Mesodermal cell (in vitro differentiated cells): ENCODE data around the gene SLC6A4.

Experiments used
- H3K27ac ChIP-seq: 2 replicates; pipeline ENCODE4 v1.7.0; 2013; ENCODE audit warnings: mild to moderate bottlenecking, low read depth, low read length, moderate library complexity; ENCODE audit not compliant: severe bottlenecking
- H3K36me3 ChIP-seq: 2 replicates; pipeline ENCODE4 v1.7.1; 2013; ENCODE audit warnings: mild to moderate bottlenecking, low read length, moderate library complexity; ENCODE audit not compliant: control insufficient read depth, insufficient read depth
- H3K4me1 ChIP-seq: one replicate; pipeline ENCODE4 v1.7.1; 2013; ENCODE audit warnings: mild to moderate bottlenecking, low read length; ENCODE audit not compliant: insufficient read depth, control insufficient read depth, poor library complexity, severe bottlenecking
- H3K4me3 ChIP-seq: 2 replicates; pipeline ENCODE4 v1.7.0; 2013; ENCODE audit warnings: low read length, control low read depth, mild to moderate bottlenecking; ENCODE audit not compliant: insufficient read depth, poor library complexity, severe bottlenecking; ENCODE audit errors: extremely low read depth
- H3K9me3 ChIP-seq: 2 replicates; pipeline ENCODE4 v1.7.1; 2013; ENCODE audit warnings: mild to moderate bottlenecking, low read length, moderate library complexity; ENCODE audit not compliant: control insufficient read depth
- WGBS, 2 experiments: methylation state at CpG; one replicate each; pipeline ENCODE4 v1.1.5; 2013; ENCODE audit warnings: missing lambda C conversion rate in 2 of 2; ENCODE audit not compliant: insufficient coverage in 2 of 2; 5-methylcytosine and 5-hydroxymethylcytosine counted together

Gene SLC6A4

DNA sequence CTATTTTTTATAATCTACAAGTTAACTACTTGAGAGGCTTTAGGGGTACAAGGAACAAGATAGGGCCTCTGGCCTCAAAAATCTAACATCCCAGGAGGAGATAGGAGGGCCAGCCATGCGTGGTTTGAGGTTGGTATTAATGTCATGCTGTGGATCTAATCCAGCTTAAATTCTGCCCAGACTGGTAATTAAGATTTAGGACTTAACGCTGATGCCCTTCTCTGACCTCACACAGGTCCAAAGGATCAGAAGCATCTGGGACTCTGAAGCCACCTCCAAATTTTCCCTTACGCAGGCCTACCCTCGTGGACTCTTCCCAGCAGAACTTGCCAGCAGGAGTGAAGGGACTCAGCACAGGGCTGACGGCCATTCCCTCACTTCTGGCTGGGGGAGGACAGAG is 15.1 kb downstream of the SLC6A4 start:
- no peak overlapping the region for H3K27ac ChIP-seq
- H3K9me3 ChIP-seq, result no peaks in the 10 kb centered on the region
- 95 to 100% methylated on average over 3 to 4 of the region's 5 CpGs for WGBS, 2 experiments

DNA sequence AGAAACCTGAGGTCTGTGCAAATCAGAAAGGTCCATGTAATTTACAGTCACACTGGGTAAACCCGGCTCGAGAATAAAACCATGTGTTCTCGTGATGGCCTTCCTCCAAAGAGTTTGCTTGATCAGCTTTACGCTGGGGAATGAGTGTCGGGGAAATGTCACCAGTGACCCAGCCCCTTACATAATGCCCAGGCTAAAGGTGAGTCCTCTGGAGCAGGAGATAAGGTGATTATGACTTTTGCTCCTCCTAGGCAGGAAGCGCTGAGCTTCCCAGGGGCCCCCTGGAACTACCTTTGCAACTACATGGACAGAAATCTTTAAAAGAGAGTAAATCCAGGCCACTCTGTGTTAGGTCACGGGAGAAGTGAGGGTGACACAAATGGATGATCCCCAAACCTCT is 15.7 kb downstream of the SLC6A4 start:
- WGBS, 2 experiments, result 79 to 83% methylated on average over 6 to 7 of the region's 7 CpGs
- H3K9me3 ChIP-seq, result no peaks in the 10 kb centered on the region
- no peak overlapping the region for H3K27ac ChIP-seq
- H3K36me3 ChIP-seq, result no peaks in the 10 kb centered on the region
- H3K4me1 ChIP-seq, result peaks cover 4% of the 10 kb centered on the region
- H3K4me3 ChIP-seq, result no peak overlapping the region

More for the DNA sequence above, 15.1 kb downstream of the SLC6A4 start:
- Histone ChIP-seq H3K4me3 (no peak overlapping the region), H3K36me3 (no peaks in the 10 kb centered on the region), H3K4me1 (peaks cover 6% of the 10 kb centered on the region)

DNA sequence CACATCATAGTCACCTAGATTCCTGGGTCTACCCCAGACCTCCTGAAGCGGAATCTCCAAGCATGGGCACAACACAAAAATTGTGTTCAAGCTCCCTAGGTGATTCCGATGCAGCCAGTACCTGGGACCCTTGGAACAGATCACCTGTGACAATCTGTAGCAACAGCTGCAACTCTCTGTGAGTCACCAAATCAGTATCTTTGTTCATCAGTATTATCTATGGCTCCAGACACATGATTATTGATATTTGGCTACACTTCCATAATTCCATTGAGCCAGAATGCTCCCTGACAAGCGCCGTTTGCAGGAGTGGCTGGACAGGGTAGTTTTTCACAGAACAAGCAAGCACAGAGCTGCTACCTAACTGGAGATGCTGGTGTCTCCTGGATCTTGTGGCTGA is 16.2 kb downstream of the SLC6A4 start:
- 85 to 100% methylated on average over 4 of the region's 4 CpGs for whole genome bisulfite sequencing, 2 experiments
- no peaks in the 10 kb centered on the region for H3K4me1 ChIP-seq
- no peak overlapping the region for H3K4me3 ChIP-seq
- no peaks in the 10 kb centered on the region for H3K9me3 ChIP-seq
- no peaks in the 10 kb centered on the region for H3K36me3 ChIP-seq
- H3K27ac ChIP-seq, result no peak overlapping the region

DNA sequence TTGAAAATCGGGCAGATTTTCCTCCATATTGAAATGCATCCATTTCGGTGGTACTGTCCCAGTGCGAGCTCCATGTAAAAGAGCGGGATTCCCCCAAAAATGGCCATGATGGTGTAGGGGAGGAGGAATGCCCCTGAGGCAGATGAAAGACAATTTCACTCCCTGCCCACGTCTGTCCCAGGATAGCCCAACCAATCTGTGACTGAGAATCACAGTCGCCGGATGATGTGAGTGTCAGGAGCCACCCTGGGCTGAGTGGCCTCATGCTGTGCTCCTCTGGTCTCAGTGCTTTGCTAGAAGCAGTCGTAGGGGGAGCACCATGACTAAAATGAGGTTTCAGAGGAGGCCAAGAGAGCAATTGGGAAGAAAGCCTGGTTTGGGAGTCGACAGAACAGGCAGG is 16.7 kb downstream of the SLC6A4 start:
- no peak overlapping the region for H3K4me3 ChIP-seq
- 71 to 73% methylated on average over 4 to 8 of the region's 9 CpGs for WGBS, 2 experiments

DNA sequence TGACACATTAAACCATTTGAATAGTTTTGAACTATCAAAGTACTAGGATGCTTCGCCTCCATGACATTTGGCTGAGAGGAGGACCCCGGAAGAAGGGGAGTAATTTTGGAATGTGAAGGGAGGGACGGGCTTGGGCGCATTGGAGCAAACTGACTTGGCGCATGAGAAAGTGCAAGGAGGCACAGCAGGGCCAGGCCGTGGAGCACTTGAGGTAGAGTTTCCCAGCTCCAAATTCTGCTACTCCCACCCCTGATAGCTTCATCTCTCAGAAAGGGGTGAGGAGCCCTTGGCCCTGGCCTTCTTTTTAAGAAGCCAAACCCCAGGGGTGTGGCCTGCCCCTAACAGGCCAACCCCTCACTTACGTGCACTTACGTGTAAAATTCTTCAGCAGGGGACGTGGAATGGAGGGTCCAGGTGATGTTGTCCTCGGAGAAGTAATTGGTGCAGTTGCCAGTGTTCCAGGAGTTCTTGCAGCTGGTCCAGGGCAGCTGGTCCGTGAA is 17.7 kb downstream of the SLC6A4 start:
- H3K4me3 ChIP-seq, result no peak overlapping the region
- 98 to 99% methylated on average over 7 to 9 of the region's 11 CpGs for WGBS, 2 experiments

More for the DNA sequence above, 16.7 kb downstream of the SLC6A4 start:
- no peaks in the 10 kb centered on the region for H3K9me3 ChIP-seq
- no peaks in the 10 kb centered on the region for H3K36me3 ChIP-seq
- H3K27ac ChIP-seq, result no peak overlapping the region
- H3K4me1 ChIP-seq, result no peaks in the 10 kb centered on the region

DNA sequence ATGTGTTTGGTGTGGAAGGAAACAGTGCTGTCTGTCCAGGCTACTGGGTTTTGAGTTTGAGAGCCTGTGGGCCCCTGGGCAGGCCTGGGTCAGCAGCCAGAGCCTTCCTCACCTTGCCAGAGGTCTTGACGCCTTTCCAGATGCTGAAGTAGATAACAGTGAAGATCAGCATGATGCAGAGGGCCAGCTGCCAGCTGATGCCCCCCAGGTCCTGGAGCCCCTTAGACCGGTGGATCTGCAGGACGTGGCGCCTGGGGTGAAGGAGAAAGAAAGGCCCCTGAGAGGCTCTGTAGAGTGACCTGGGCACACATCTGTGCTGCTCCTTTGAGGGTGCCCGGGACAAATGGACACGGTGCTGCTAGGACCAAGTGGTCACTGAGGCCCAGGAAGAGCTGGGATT is 18.4 kb downstream of the SLC6A4 start:
- 82 to 90% methylated on average over 6 of the region's 6 CpGs for WGBS, 2 experiments
- H3K9me3 ChIP-seq, result no peaks in the 10 kb centered on the region
- H3K4me1 ChIP-seq, result no peaks in the 10 kb centered on the region
- no peaks in the 10 kb centered on the region for H3K36me3 ChIP-seq
- H3K4me3 ChIP-seq, result no peak overlapping the region
- H3K27ac ChIP-seq, result no peak overlapping the region

More for the DNA sequence above, 17.7 kb downstream of the SLC6A4 start:
- H3K9me3 ChIP-seq, result no peaks in the 10 kb centered on the region
- no peaks in the 10 kb centered on the region for H3K36me3 ChIP-seq
- H3K27ac ChIP-seq, result no peak overlapping the region
- no peaks in the 10 kb centered on the region for H3K4me1 ChIP-seq

DNA sequence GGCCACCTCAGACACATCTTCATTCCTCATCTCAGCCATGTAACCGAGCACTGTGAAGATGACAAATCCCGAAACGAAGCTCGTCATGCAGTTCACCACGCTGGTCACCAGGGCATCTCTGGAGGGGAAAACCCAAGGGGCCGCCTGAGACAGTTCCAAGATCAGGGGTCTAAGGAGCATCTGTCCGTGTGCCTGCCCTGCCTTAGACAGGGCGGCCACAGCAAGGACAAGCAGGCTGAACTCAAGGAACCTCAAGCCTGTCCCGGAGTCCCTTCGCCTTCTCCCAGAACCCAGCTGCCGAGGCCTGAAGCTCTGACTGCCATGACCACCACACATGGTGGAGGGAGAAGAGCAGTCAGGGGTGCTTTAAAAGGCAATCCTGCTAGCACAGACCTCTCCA is 22.7 kb downstream of the SLC6A4 start:
- Histone ChIP-seq H3K27ac (no peak overlapping the region), H3K36me3 (no peaks in the 10 kb centered on the region), H3K9me3 (no peaks in the 10 kb centered on the region), H3K4me3 (no peak overlapping the region), H3K4me1 (no peaks in the 10 kb centered on the region)
- 87% methylated on average over 9 to 11 of the region's 11 CpGs for WGBS, 2 experiments

DNA sequence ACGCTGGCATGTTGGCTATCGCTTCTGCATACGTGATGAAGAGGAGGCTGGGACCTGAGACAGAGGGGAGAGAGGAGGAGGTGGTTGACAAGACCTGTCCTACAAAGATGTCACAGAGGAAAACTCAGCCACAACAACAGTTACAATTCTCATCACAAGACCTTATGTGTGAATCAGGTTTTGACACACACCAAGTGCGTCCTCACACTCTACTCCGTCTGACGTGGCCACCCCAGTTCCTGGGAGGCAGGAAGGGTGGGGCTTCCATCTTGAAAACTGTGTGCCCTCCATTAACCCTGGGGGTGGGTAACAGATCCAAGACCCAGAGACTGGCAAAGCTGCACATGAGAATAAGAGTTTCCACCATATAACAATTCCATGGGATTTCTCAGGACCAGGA is 24.1 kb downstream of the SLC6A4 start:
- H3K4me3 ChIP-seq, result no peak overlapping the region

DNA sequence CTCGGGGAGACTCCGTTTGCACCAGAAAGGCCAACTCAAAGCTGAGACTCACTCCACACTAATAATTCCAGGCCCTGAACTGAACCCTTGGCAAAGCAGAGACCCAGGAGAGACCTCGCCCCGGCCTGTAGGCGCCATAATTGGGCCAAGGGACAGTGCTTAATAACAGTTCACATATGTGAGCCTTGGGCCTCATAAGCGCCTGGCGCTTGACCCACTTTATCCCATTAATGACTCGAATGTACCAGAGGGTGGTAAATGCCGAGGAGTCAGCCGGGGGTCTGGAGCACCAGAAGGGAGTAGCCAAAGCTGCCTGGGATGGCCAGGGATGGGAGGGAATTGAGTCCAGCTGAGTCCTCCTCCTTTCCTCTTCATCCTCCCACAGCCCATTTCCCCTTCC is 24.6 kb downstream of the SLC6A4 start:
- no peak overlapping the region for H3K4me3 ChIP-seq
- WGBS, 2 experiments, result 92 to 96% methylated on average over 8 to 10 of the region's 10 CpGs
- no peak overlapping the region for H3K27ac ChIP-seq
- H3K4me1 ChIP-seq, result peaks cover 3% of the 10 kb centered on the region
- H3K9me3 ChIP-seq, result no peaks in the 10 kb centered on the region
- H3K36me3 ChIP-seq, result no peaks in the 10 kb centered on the region

More for the DNA sequence above, 24.1 kb downstream of the SLC6A4 start:
- H3K4me1 ChIP-seq, result peaks cover 3% of the 10 kb centered on the region
- H3K9me3 ChIP-seq, result no peaks in the 10 kb centered on the region
- WGBS, 2 experiments, result 92% methylated on average over 3 of the region's 6 CpGs; no CpG with 5 or more reads in 1 of the 2 experiments
- no peaks in the 10 kb centered on the region for H3K36me3 ChIP-seq
- no peak overlapping the region for H3K27ac ChIP-seq

DNA sequence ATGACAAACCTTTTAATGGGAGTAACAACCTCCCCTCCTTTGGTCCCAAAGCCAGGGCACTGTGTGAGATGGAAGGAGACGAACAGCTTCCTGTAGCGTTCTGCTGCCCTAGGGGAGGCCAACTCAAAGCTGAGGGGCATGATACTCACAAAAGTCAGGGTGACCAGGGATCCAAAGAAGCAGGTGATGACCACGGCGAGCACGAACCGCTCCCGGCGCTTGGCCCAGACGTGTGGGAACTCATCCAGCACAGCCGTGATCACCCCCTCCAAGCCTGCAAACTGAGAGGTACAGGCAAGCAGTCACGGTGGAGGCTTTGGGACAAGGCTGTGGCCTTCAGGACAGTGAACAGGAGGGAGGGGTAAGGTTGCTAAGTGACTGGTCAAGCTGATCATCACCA is 25.1 kb downstream of the SLC6A4 start:
- 89 to 97% methylated on average over 9 to 11 of the region's 11 CpGs for WGBS, 2 experiments
- H3K4me1 ChIP-seq, result peaks cover 3% of the 10 kb centered on the region
- H3K4me3 ChIP-seq, result no peak overlapping the region
- no peaks in the 10 kb centered on the region for H3K36me3 ChIP-seq
- H3K27ac ChIP-seq, result no peak overlapping the region
- no peaks in the 10 kb centered on the region for H3K9me3 ChIP-seq

DNA sequence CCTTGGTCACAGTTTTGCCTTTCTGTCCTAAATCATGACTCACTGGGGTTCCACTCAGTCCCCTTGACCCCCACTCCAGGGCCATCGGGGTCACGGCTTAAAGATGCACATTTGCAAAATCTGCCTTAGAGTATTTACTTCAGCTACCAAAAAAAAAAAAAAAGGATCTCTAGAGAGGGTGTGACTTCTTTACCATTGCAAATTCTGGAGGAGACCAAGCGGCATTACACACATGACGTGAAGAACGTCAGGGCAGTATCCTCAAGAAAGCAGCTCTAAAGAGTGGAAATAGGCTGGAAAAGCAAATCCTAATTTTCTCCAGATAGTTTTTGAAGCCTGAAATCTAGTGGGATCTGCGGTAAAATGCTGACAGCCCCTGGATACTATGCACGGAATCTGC is 25.6 kb downstream of the SLC6A4 start:
- H3K36me3 ChIP-seq, result no peaks in the 10 kb centered on the region
- WGBS, 2 experiments, result 87 to 89% methylated on average over 5 to 7 of the region's 7 CpGs

More for the DNA sequence above, 25.6 kb downstream of the SLC6A4 start:
- Histone ChIP-seq H3K4me3 (no peak overlapping the region), H3K27ac (no peak overlapping the region), H3K9me3 (no peaks in the 10 kb centered on the region), H3K4me1 (peaks cover 3% of the 10 kb centered on the region)
